Activated CD4-positive, alpha-beta T cell treated with anti-CD3 and anti-CD28 coated beads, Interleukin-10, Interleukin-2, amounts not matched to agents 100 ng/mL and 50 ng/mL, durations not matched to agents 16 hours and 8 hours (primary cell): Measurements from ENCODE around the gene CIAPIN1.
"Not testable (repeated sequence)": the region's sequence is repeated elsewhere in the genome, so short reads cannot be mapped to it uniquely, and the experiment has no call there.

ENCODE experiments used
- DNase-seq: peaks from one replicate; pipeline ENCODE4 v3.0.0-alpha.2; 2020

Gene CIAPIN1

DNA sequence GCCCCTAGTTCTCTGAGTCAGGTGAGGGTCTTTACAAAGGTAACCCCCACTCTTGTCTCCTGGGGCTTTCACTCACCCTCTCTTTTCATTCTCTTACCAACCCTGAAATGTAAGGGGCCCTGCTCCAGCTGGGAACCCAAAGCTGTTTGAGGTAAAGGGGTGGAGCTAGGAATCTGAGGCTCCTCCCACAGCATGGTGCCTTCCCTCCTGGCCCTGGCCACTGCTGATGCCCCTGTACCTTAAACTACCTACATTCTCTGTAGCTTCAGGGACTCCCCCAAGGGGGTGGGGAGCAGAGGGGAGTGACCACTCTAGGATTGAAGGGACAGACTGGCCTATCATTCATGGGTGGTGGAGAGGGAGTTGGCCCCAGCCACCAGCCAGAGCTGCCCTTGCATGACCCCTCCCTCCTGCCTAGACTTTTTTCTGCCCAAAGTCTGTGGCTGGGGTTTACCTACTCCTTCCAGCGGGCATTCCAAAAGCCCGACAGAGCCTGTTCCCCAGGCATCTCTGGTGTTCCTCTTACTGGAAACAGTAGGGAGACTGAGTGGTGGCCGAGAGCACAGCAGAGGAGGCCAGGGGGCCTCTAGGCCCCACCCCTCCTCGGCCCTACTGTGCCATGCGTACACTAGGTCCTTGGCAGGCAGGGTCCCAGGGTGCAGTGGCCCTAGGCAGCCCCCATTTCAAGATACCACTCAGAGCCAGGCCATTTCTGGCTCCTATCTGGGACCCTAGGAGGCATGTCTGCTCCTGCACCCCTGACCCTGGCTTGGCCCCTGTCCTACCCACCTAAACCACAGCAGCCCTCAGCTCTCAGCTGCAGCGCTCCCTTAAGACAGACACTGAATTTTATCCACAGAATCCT is 29.6 kb upstream of the CIAPIN1 start:
- DNase-seq = no peak

DNA sequence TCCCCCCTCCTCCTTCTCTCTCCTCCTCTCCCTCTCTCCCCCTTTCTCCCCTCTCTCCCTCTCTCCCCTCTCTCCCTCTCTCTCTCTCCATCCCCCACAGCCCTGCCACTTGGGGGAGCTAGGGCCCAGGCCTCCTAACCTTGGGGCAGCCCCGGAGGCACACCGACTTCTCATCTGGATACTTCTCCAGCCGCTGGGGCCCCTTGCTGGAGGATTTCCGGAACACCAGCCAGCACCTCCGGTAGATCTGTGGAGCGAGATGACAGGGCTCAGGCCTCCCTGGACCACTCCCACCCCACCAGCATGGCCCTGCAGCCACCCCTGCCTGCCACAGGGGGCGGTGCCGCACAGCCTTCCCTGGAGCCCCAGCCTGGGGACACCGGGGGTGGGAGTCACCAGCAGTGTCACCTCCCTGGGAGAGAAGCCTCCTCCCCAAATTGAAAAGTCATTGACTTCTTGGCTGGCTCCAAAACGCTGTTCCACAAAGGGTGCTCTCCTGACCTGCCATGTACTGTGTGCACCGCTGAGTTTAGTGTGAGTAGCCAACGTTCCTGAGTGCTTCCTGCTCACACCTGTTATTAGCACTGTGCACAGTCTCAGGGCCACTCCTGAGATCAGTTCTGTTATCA is 28.6 kb upstream of the CIAPIN1 start:
- DNase-seq = peak; percentile 95

DNA sequence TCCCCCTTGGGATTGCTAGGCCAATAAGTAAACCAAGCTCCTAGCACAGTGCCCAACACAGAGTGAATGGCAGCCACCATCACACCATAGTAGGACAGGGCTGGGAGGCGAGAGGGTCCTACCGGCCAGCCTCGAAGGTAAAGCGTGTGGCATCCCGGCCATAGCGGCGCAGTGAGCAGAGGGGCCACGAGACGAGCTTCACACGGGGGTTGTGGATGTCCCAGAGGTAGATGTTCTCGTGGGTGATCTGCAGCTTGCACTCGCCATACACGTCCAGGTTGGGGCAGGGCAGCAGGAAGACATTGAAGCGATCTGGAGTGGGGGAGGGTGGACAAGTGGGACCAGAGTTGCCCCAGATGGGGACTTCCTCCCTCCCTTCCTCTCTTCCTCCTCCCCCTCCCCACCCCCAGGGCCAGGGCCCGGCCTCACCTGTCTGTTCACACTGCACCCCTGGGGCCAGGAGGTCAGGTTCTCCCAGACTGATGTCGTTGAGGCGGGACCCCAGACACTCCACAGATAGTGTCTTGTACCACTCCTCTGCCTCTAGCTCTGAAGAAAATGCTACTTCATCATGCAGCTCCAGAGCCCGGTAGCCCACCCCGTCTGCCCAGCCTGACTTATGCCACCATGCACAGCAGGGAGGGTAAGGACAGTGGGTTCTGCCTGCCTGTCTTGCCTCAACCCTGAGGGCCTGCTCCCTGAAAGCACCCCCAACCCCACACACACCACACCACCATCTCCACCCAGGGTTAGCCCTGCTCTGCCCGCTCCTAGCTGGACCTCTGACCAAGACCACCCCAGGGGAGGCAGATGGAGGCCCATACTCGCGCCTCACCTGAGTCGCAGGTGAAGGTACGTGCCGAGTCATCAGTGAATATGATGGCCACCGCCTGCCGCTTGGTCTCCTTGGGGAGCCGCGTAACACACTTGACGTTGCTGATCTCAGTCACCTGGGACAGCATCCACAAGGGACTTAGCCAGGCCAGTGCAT is 27.8 kb upstream of the CIAPIN1 start:
- DNase-seq = no peak

DNA sequence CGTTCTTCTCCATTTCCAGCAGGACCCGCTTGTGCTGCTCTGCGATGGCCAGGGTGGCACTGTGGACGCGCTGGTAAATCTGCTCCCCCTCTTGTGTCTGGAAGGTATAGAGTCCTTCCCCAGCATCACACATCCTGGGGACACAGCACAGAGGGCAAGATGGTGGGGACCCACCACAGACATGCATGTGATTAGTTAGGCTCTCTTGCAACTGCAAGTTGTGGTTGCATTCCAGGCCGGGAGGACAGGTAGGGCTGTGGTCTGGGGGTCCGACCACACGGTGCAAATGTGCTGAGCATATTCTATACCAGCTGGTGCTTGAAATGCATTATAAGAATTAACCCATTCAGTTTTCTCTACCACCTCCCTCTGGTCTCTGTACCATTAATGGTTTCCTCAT is 26.7 kb upstream of the CIAPIN1 start:
- DNase-seq = no peak

DNA sequence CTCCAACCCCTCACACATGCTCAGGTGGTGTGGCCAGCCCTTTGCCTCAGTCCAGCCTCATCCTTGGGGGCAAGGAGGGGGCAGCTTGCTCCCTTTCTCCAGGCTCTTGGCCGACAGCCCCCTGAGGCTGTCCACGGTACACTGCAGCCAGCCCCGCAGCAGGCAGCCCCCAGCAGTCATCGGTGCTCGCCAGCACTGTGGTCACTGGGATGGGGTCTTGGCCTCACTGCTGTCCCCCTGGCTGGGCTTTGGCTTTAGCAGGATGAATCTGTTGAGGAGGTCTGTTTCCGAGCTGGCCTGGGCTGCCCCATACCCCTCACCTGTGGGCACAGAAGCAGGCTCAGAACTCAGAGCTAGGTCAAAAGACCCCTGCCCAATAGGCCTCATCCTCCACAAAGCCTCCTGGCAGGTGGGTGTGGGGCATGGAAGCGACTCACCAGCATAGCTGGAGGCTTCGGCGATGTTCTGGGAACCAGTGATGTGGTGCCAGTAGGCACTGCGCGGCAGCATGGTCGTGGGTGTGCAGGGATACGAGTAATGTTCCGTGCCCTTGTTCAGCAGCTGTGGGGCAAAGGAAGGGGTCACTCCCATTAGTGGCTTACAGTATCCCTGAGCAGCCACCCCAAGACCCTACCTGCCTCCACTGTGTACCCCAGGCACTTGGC is 26.1 kb upstream of the CIAPIN1 start:
- no peak for DNase-seq

DNA sequence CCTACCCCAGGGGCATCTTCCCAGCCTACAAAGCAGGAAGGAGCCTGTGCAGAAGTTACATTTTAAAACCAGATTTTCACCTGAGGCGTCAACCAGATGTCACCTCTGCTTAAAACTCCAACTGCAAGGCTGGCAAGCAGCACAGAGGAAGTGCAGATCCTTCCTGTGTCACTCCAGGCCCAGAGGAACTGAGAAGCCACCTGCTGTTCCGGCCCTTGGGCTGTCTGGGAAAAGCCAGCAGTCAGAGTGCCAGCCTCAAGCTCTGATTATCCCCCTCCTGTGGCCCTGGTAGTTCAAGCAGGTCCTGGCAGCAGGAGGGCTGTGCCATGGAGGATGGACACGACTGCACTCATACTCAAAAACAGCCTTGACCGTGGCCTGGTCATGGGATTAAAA is 25.5 kb upstream of the CIAPIN1 start:
- DNase-seq = no peak

DNA sequence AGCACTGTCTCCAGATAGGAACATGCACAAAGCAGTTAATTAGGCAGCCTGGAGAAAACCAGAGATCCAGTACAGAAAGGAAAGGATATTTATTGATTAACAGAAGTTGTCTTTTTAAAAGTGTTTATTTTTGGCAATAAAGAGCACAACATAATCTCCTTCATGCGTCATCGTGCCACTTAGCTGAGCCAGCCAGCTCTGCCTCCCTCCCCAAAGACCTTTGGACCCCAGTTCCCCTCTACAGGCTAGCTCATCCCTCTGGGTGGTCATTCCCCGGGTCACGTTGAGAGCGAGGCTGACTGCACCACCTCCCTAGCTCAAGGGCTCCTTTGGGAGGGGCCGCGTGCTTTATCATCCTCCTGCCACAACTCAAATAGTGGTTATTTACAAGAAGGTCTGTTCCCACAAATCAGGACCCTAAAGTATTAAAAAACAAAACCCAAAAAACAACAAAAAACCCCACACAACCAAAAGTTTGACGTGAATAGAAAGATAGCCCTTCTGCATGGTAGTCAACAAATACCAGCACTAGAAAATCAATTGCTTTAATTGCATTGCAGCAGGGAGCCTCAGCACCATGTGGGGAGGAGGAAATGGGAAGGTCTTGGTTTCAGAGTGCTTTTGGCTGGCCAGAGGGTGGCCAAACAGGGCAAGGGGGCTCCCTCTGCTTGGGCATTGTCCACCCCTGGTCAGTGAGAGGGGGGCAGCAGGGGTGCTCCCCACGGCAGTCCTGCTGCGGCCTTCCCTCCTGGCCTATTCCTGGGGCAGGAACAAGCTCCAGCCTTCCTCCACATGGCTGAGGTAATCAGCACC is 24.9 kb upstream of the CIAPIN1 start:
- DNase-seq = no peak

DNA sequence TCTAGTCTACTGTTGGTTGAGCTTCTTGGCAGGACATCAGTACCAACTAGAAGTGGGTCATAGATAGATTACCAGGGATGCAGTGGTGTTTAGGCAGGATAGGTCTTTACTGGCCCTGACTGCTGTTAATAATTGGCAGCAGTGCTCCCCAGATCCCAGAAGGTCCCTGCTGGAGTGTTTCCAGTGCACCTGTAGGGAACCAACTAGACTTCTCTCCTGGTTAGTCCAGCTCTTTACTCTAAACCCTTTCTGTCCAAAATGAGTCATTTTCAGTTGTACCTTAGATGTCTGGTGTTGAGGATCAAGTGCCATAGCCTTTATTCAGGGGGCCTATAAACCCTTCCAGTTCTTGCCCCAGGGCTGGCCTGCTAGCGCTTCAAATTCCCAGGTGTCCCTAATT is 24.0 kb upstream of the CIAPIN1 start:
- no peak for DNase-seq

DNA sequence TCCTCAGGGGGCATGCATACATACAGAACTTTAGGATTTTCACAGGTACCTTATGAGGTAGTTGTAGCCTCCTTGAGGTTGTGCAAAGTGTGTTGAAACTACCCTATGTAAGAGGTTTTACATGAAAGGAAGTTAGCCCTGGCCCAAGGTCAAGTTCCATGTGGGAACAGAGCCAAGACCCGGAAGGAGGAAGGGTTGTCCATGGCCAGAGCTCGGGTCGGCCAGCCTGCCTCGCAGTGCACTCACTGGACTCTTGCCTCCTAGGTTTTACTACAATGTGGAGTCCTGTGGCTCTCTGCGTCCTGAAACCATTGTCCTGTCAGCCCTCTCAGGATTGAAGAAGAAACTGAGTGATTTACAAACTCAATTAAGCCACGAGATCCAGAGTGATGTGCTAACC is 23.5 kb upstream of the CIAPIN1 start:
- no peak for DNase-seq

DNA sequence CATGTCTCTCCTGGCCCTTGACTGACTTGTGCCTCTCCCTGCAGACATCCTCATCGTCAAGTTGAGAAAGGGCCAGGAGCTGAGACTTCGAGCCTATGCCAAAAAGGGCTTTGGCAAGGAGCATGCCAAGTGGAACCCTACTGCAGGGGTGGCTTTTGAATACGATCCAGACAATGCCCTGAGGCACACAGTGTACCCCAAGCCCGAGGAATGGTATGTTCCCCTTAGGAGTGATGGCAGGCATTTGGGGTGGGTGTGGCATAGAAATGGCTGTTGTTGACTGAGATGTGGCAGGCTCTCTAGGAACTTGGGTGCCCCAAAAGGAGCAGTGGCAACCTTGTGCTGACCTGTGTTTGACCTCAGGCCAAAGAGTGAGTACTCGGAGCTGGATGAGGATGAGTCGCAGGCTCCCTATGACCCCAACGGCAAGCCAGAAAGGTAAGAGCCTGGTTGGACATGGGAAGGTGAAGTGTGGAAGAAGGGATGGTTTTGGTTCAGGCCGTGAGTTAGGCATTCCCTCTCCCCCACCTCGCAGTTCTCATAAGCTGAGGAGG is 22.8 kb upstream of the CIAPIN1 start:
- no peak for DNase-seq

DNA sequence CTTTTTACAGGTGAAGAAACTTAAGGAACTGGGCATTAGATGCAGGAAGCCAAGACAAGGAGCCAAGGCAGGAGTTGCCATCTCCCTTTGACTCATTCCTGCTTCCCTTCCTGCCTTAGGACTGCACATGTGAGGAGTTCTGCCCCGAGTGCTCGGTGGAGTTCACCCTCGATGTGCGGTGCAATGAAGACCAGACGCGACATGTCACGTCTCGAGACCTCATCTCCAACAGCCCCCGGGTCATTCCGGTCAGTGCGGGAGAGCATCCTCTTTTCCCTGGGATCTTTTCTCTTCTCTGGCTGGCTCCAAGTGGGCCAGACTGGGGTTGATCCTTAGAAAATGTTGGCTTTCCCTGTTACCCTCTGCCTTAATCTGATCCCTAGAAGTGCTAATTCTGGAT is 21.9 kb upstream of the CIAPIN1 start:
- no peak for DNase-seq

DNA sequence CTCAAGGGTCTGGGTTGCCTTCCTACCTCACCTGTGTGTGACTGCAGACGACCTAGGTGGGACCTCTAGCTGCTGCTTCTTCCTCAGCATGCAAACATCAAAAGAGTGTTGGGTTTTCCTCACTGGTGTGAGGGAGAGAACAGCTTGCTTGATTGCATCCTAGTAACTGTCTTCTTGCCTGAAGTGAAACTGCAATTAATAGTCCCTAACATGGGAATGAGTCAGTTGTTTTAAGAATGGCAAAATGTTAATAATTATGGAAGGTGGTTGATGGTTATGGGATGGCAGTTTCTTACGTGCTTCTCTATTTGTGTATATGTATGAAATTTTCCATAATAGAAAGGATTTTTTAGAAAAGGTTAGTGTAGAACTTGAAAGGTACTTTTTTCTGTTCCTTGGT is 21.2 kb upstream of the CIAPIN1 start:
- no peak for DNase-seq

DNA sequence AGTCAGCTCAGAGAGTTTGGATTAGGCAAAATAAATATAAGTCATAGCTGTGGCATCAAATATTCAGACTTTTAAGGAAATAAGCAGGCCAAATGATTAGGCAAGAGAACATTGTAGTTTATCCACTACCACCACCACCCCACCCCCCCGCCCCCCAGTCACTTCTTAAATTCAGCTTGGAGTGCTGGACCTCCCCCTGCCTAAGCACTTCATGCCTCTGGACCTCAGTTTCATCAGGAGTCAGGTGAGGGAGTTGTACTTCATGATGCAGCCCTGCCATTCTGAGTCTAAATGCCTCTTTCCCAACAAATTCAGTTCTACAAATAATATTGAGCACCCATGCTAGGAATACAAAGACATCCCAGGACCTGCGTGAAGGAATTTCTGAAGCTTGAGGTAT is 17.3 kb upstream of the CIAPIN1 start:
- no peak for DNase-seq

DNA sequence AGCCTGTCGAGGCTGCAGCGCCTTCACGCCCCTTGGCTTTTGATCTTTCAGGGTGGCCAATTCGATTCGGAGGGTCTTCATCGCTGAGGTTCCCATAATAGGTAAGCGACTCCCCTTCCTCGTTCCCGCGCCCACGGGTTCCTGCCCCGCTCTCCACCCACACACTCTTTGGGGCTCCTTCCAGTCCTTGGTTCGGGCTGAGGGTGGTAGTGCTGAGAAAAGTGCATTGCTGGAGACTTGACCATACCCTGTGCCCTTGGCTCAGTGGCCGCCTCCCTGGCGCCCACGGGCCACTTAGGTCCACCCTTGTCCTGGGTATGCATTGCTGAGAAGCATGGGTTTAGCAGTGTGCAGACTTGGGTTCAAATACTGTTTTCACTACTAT is 15.8 kb upstream of the CIAPIN1 start:
- DNase-seq = no peak

DNA sequence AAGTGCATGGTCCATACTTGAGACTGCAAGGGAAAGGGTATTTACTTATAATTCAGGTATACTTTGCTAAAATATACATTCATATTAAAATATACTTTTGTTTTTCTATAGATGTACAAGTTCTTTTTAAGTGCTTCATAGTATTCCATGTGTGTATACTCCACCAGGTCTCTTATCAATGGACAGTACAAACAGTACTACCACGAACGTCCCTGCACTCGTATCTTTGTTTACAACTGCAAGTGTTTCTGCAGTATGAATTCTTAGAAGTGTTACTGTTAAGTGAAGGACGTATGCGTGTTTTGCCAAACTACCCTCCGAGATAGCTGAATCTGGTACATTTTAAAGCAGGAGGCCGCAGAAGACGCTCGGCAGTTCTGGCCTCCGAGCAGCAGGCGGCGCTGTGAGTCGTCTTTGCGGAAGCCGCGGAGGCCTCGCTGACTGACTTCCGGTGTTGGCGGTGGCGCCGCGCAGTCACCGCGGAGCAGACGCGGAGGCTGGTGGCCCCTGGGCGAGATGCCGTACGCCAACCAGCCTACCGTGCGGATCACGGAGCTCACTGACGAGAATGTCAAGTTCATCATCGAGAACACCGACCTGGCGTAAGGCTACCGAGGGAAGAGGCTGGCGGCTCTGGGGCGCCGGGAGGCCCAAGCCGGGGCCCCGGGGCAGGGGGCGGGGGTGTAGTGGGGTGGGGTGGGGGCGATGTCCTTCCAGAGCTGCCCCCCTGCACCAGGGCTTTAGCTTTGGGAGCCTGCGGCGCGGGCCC is 15.2 kb upstream of the CIAPIN1 start, which contains the start of gene POLR2C:
Gene POLR2C (plus strand): TSS at position 471 of the 769 bp plus-strand sequence. CDS start 46 bp downstream, at position 517.
- peak; percentile 94 for DNase-seq

DNA sequence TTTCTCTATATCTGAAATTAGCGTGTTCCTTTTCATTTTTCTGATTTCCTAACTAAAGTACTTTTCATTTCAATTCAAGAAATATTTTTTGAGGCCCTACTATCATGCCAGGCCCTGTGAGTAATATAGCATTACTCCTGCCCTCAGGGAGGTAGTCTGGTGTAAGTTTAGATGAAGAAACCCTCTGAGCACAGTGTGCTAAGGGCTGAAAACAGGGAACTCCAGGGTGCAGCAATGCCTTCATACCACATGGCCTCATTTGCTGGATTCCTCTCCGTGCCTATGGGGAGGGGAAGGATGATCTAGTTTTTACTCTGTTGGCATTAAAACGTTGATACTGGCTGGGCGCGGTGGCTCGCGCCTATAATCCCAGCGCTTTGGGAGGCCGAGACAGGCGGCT is 4.8 kb upstream of the CIAPIN1 start:
- DNase-seq = no peak

DNA sequence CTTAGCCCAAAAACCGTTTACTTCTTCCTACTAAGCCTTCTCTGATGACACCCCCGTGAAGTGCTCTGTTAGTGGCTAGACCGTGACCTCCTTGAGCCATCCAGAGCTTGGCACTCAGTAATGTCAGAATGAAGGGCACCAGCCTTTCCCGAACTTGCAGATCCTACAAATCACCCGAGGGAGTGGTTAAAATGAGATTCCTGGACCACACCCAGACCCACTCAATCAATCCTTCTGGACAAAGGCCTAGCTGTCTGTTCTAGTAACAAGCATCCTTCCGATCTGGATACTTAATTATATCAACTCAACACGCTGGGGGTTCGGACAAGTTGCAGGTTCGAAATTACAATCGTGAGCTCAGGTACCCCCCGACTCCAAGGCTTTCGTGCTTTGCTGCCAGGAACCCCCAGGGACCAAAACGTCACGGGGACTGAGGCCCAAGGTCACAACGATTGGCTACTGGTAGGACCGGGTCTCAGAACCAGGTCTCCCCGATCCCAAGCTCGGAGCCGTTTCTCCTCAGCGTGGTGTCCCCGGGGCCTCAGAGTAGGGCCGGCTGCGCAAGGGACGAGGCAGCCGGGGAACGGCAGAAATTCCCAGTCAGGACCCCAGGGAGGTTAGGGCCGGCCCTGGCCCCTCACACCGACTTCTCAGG is 527 bp downstream of the CIAPIN1 start:
- DNase-seq = peak; percentile 38

DNA sequence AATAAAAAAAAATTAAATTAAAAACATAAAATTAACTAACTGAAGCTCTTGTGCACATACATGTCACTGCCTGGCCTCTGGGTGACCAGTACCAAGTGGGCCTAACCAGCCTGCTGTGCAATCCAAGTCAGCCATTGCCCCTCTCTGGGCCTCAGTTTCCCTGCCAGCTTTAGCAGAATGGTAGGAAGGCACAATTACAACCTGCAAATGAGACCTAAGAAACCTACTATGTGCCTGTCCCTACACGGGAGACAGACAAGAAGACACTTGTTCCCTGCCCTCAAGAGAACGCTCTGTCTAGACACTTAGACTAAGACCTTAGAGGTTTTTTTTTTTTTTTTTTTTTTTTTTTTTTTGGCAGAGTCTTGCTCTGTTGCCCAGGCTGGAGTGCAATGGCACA is 1.7 kb downstream of the CIAPIN1 start:
- DNase-seq = no peak

DNA sequence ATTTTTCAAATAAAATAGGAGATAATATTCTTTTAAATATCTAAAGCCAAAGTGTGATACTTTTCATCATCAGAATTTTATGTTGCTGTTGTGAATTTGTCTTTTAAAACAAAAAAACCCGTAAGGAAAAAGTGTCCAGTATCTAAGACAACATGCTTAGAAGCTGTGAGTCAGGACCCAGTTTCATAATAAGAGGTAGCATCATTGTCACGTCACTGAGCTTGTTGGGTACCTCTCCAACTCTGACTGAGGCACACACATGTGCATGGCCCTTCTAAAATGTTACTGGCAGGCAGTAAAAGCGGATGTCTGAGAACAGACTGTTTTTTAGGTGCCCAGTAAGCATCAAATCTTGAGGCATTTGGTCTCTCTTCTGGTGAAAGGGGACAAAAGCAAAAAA is 2.5 kb downstream of the CIAPIN1 start:
- peak; percentile 25 for DNase-seq

DNA sequence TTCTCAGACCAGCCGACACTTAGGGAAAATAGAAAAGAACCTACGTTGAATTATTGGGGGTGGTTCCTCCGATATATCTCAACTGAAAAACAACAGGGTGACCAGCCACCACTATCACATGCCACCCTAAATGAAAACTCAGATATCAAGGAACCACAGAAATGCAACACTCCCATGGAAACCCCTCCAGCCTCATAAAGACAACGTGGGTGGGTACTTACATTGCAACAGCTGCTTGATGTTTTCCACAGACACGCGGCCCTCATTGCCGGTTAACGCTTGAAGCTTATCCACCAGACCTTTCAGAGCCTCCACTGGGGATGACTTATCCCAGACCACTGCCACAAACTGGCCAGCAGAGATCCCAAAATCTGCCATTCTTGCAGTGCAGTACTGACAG is 6.6 kb downstream of the CIAPIN1 start:
- DNase-seq = not testable (repeated sequence)
